ENCODE measurements around the gene PYHIN1. TPM values are rescaled to one million over a fixed set of nuclear protein-coding genes. Genes with fewer than 3 reads are reported as not detected.

Gene PYHIN1
- total RNA-seq (2014; rRNA removed; shearing (Covaris generic)): not detected in 2 replicates

DNA sequence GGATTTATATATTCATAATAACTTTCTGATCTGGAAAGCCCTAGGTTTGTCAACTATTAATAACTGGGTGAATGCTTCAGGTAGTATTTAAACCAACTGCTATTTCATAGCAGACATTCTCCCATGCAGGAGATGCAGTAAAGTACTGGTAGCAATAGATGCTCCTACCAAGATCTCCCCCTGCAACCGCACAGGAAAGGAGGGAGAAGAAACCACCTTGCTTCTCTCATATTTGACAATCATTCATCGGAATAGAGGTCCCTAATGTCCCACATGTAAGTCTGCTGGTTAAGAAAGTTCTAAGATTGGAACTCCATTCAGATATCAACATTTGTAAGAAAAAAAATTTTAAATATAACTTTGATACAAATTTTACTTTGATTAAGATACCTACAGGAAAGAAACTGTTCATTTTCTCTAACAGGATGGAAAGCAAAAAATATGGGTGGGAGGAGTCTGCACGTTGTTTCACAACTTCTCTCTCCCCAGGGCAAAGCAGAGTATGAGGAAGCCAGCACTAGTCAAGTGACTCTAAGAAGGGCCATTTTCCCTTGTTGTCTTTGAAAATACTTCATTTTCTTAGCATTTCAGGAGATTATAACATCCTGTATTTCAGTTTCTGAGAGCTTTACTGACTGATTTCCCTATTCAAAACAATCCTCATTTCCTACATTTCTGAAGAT, at the start of gene PYHIN1:
TSS of gene PYHIN1 (plus strand) at position 498 of the 683 bp plus-strand sequence. CDS start 5,359 bp downstream, outside the sequence.

DNA sequence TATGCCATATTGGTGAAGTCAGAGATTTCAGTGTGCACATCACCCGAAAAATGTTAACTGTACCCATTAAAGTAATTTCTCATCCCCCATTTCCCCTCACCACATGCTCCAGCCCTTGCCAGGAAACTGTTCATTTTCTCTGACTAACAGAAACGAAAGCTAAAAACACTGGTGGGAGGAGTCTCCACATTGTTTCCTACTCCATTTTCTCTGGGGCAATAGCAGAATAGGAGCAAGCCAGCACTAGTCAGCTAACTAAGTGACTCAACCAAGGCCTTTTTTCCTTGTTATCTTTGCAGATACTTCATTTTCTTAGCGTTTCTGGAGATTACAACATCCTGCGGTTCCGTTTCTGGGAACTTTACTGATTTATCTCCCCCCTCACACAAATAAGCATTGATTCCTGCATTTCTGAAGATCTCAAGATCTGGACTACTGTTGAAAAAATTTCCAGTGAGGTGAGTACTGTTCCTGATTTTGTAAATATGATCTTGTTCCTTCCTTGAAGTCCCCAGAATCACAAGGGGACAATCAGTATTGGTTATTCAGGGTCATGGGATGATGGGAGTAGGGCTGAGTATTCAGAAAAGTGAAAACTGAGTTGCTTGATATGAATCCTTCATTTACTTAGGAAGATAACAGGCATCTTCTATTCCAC, 78.5 kb downstream of the PYHIN1 start, which contains the start of gene IFI16:
TSS of gene IFI16 (plus strand) at position 204 of the 658 bp plus-strand sequence. CDS start 4,774 bp downstream, outside the sequence.

Other genes starting within 250 kb of the PYHIN1 start
- not detected in 2 replicates for gene SPTA1, start 244.8 kb upstream of the PYHIN1 start, total RNA-seq (2014; rRNA removed; shearing (Covaris generic))
- not detected in 2 replicates for gene OR6K2, start 230.9 kb upstream of the PYHIN1 start, total RNA-seq (2014; rRNA removed; shearing (Covaris generic))
- gene OR6K3, start 210.8 kb upstream of the PYHIN1 start, total RNA-seq (2014; rRNA removed; shearing (Covaris generic)): not detected in 2 replicates
- gene OR6K6, start 176.8 kb upstream of the PYHIN1 start, total RNA-seq (2014; rRNA removed; shearing (Covaris generic)): not detected in 2 replicates
- not detected in 2 replicates for gene OR6N1, start 159.4 kb upstream of the PYHIN1 start, total RNA-seq (2014; rRNA removed; shearing (Covaris generic))
- gene OR6N2, start 150.3 kb upstream of the PYHIN1 start, total RNA-seq (2014; rRNA removed; shearing (Covaris generic)): not detected in 2 replicates
- gene MNDA, start 100.2 kb upstream of the PYHIN1 start, total RNA-seq (2014; rRNA removed; shearing (Covaris generic)): not detected in 2 replicates
- gene IFI16, start 78.4 kb downstream of the PYHIN1 start, total RNA-seq (2014; rRNA removed; shearing (Covaris generic)): 68.0 and 81.2 TPM in 2 replicates
- 4.6 and 9.0 TPM in 2 replicates for gene AIM2, start 145.2 kb downstream of the PYHIN1 start, total RNA-seq (2014; rRNA removed; shearing (Covaris generic))
- 0.21 and 0.57 TPM in 2 replicates for gene CADM3, start 240.1 kb downstream of the PYHIN1 start, total RNA-seq (2014; rRNA removed; shearing (Covaris generic))

All from A375 (cell line).